Panc1 (cell line): Measurements from ENCODE around the gene SPOCK1. TPM values are rescaled to one million over a fixed set of nuclear protein-coding genes. Genes with fewer than 3 reads are reported as not detected.

ENCODE experiments used
- ATAC-seq: fragments of 200-7000 bp; cut with Tn5 transposase; 2 replicates; pipeline ENCODE4 v1.9.1; 2020; ENCODE audit warnings: mild to moderate bottlenecking, moderate library complexity
- BruUV-seq: library from RNA; stranded (reverse); fragments of 400-500 nt; replicated peaks from 2 replicates; lab custom pipeline; 2021; lab: Mats Ljungman, UMichigan
- CTCF ChIA-PET: fragments of 300-600 bp; sonication (Branson Sonifier 250); formaldehyde crosslinking; loops from one replicate; lab custom pipeline; 2022; ENCODE audit warnings: antibody characterized with exemption; lab: Charles Lee
- POLR2A ChIA-PET: fragments of 300-600 bp; sonication (Branson Sonifier 250); formaldehyde crosslinking; loops from one replicate; lab custom pipeline; 2022; ENCODE audit warnings: antibody characterized with exemption; lab: Charles Lee
- DNase-seq: peaks from one replicate; pipeline ENCODE4 v3.0.0-alpha.2; 2010; ENCODE audit warnings: low read depth, low spot score
- H3K27ac ChIP-seq: 2 replicates; pipeline ENCODE4 v1.5.1; 2011; ENCODE audit warnings: mild to moderate bottlenecking, low read length, inconsistent platforms
- H3K27me3 ChIP-seq: fragments of 200-500 bp; sonication (Bioruptor generic); 2 replicates; pipeline ENCODE4 v1.6.0; 2014; ENCODE audit warnings: low read length, inconsistent platforms; ENCODE audit not compliant: control insufficient read depth, insufficient read depth
- H3K36me3 ChIP-seq: fragments of 200-500 bp; sonication (Bioruptor generic); 2 replicates; pipeline ENCODE4 v1.5.1; 2014; ENCODE audit warnings: inconsistent platforms, mild to moderate bottlenecking, low read length, moderate library complexity; ENCODE audit not compliant: control insufficient read depth, insufficient read depth
- H3K4me1 ChIP-seq: 2 replicates; pipeline ENCODE4 v1.5.1; 2011; ENCODE audit warnings: inconsistent platforms, mild to moderate bottlenecking, low read length, moderate library complexity; ENCODE audit not compliant: control insufficient read depth, insufficient read depth
- H3K4me3 ChIP-seq, 2 experiments: 2 replicates each; pipeline ENCODE4 v1.5.1; 2011 to 2012; ENCODE audit warnings: low read depth in 2 of 2, low read length in 2 of 2, mild to moderate bottlenecking in 2 of 2, inconsistent platforms in 1 of 2, moderate library complexity in 1 of 2
- H3K9me3 ChIP-seq: fragments of 200-500 bp; sonication (Bioruptor generic); 2 replicates; pipeline ENCODE4 v1.5.1; 2014; ENCODE audit warnings: low read depth, mild to moderate bottlenecking, inconsistent platforms, low read length, moderate library complexity; ENCODE audit not compliant: control insufficient read depth, insufficient read depth
- POLR2AphosphoS5 ChIP-seq: IDR thresholded peaks from 2 replicates; pipeline ENCODE4 v1.6.1; 2012; ENCODE audit warnings: mild to moderate bottlenecking, low read depth, low read length, moderate library complexity
- SIN3A ChIP-seq: IDR thresholded peaks from 2 replicates; pipeline ENCODE4 v1.6.1; 2012; ENCODE audit warnings: low read depth, mild to moderate bottlenecking, low read length, moderate library complexity, borderline replicate concordance; ENCODE audit not compliant: insufficient read depth
- TCF7L2 ChIP-seq: IDR thresholded peaks from 2 replicates; pipeline ENCODE4 v1.6.1; 2011; ENCODE audit warnings: mild to moderate bottlenecking, low read depth, low read length, inconsistent platforms
- in situ Hi-C: cut with HindIII; loops from 2 replicates; pipeline ENCODE4 v1.10.0; 2016; ENCODE audit warnings: low sequenced_read_pairs, low pct_unique_long_range_greater_than_20kb
- intact Hi-C: fragments of 100-400 bp; cut with micrococcal nuclease; formaldehyde crosslinking; loops from one replicate; pipeline ENCODE4 v1.10.0; 2022; ENCODE audit not compliant: unreplicated experiment
- total RNA-seq: library from RNA; stranded (reverse); gene quantifications from one replicate; pipeline ENCODE4 v1.2.1, GENCODE V29; 2021; ENCODE audit not compliant: unreplicated experiment
- TF ChIP-seq, protein P1 (sequence below), 2 experiments: IDR thresholded peaks; 2 replicates each; pipeline ENCODE4 v1.6.1; 2011 to 2012; ENCODE audit warnings: low read depth in 2 of 2, control low read depth in 1 of 2, low read length in 1 of 2, mild to moderate bottlenecking in 1 of 2, moderate library complexity in 1 of 2; ENCODE audit not compliant: insufficient read depth in 1 of 2
- TF ChIP-seq, protein P2 (sequence below): fragments of 450-650 bp; IDR thresholded peaks from 2 replicates; pipeline ENCODE4 v1.5.1; 2017; ENCODE audit warnings: mild to moderate bottlenecking

The SPOCK1 gene
- total RNA-seq, 1 experiment from 2014 or later = 15.6 TPM

GRCh38 chr5:137304226-137304874 is 194.8 kb downstream of the SPOCK1 start:
- no peak for DNase-seq

DNA sequence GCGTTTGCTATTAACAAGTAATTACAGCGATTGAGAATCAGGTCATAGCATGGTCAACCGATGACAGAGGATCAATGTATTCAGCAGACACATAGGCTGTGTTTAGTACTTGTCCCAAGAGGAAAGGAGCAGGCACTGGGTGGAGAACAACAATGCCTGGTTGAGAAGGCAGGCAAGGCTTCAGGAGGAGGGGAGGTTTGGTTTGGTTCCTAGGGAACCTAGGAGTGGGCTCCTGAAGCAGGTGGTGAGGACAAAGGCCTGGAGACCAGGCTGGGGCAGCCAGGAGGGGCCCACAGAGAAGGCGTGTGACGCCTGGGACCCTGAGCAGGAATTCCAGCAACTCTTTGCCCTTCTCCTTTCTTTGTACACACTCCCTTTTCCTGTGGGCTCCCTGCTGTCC is 195.6 kb downstream of the SPOCK1 start:
- Histone ChIP-seq H3K36me3 (no peaks in the 10 kb centered on the region), H3K4me3 (no peak overlapping the region), H3K4me1 (no peaks in the 10 kb centered on the region), H3K27ac (no peak overlapping the region), H3K27me3 (peaks cover 8% of the 10 kb centered on the region), H3K9me3 (no peaks in the 10 kb centered on the region)
- intact Hi-C loops = no loop called here
- in situ Hi-C loops = no loop called here
- DNase-seq (no peak), ATAC-seq (no peak)
- CTCF ChIA-PET = no interaction called here
- BruUV-seq = no TSS peak
- TF ChIP-seq SIN3A = no peak
- no peak for TF ChIP-seq POLR2AphosphoS5
- POLR2A ChIA-PET = no interaction called here

More at GRCh38 chr5:137304226-137304874, 194.8 kb downstream of the SPOCK1 start:
- TF ChIP-seq TCF7L2 (no peak), POLR2AphosphoS5 (no peak), SIN3A (no peak)
- TF ChIP-seq, protein P1, sequence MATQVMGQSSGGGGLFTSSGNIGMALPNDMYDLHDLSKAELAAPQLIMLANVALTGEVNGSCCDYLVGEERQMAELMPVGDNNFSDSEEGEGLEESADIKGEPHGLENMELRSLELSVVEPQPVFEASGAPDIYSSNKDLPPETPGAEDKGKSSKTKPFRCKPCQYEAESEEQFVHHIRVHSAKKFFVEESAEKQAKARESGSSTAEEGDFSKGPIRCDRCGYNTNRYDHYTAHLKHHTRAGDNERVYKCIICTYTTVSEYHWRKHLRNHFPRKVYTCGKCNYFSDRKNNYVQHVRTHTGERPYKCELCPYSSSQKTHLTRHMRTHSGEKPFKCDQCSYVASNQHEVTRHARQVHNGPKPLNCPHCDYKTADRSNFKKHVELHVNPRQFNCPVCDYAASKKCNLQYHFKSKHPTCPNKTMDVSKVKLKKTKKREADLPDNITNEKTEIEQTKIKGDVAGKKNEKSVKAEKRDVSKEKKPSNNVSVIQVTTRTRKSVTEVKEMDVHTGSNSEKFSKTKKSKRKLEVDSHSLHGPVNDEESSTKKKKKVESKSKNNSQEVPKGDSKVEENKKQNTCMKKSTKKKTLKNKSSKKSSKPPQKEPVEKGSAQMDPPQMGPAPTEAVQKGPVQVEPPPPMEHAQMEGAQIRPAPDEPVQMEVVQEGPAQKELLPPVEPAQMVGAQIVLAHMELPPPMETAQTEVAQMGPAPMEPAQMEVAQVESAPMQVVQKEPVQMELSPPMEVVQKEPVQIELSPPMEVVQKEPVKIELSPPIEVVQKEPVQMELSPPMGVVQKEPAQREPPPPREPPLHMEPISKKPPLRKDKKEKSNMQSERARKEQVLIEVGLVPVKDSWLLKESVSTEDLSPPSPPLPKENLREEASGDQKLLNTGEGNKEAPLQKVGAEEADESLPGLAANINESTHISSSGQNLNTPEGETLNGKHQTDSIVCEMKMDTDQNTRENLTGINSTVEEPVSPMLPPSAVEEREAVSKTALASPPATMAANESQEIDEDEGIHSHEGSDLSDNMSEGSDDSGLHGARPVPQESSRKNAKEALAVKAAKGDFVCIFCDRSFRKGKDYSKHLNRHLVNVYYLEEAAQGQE (IDR thresholded peaks at IDR 0.05; ENCODE audit: insufficient read depth in 1 of 2, low read depth in 2 of 2, low read length in 1 of 2) = no peak
- TF ChIP-seq, protein P2, sequence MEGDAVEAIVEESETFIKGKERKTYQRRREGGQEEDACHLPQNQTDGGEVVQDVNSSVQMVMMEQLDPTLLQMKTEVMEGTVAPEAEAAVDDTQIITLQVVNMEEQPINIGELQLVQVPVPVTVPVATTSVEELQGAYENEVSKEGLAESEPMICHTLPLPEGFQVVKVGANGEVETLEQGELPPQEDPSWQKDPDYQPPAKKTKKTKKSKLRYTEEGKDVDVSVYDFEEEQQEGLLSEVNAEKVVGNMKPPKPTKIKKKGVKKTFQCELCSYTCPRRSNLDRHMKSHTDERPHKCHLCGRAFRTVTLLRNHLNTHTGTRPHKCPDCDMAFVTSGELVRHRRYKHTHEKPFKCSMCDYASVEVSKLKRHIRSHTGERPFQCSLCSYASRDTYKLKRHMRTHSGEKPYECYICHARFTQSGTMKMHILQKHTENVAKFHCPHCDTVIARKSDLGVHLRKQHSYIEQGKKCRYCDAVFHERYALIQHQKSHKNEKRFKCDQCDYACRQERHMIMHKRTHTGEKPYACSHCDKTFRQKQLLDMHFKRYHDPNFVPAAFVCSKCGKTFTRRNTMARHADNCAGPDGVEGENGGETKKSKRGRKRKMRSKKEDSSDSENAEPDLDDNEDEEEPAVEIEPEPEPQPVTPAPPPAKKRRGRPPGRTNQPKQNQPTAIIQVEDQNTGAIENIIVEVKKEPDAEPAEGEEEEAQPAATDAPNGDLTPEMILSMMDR = no peak
- CTCF ChIA-PET = interaction anchor here (0.6 kb wide), 1 partner anchor 100 kb away, joined by 5 read pairs; no protein-coding TSS in a partner anchor
- no peaks in the 10 kb centered on the region for H3K36me3 ChIP-seq
- intact Hi-C loops = no loop called here
- H3K27me3 ChIP-seq = peaks cover 3% of the 10 kb centered on the region; the same call in 1 of the 2 replicates
- no peak overlapping the region for H3K4me3 ChIP-seq
- no peaks in the 10 kb centered on the region for H3K9me3 ChIP-seq
- in situ Hi-C loops = no loop called here
- no peak overlapping the region for H3K27ac ChIP-seq
- no TSS peak for BruUV-seq
- H3K4me1 ChIP-seq = no peaks in the 10 kb centered on the region
- POLR2A ChIA-PET = no interaction called here
- no peak for ATAC-seq
